H1 (cell line): ENCODE data around the gene FLNA.

Source experiments
- CREB1 ChIP-seq: IDR thresholded peaks from 2 replicates; pipeline ENCODE4 v1.6.1; 2012; ENCODE audit warnings: inconsistent platforms
- EGR1 ChIP-seq: IDR thresholded peaks from 2 replicates; pipeline ENCODE4 v1.6.1; 2011; ENCODE audit warnings: low read depth, low read length, borderline replicate concordance
- EP300 ChIP-seq, 2 experiments: IDR thresholded peaks; 1 replicate in 1 of 2; 2 replicates in 1 of 2; pipeline ENCODE4 v1.6.1; 2011 to 2012; ENCODE audit warnings: low read depth in 2 of 2, low read length in 2 of 2, mild to moderate bottlenecking in 2 of 2, borderline replicate concordance in 1 of 2, inconsistent platforms in 1 of 2, moderate library complexity in 1 of 2
- EZH2 ChIP-seq: fragments of 200-600 bp; sonication (generic); IDR thresholded peaks from 2 replicates; pipeline ENCODE4 v1.7.1; 2012; ENCODE audit warnings: low read depth, mild to moderate bottlenecking, moderate library complexity, low read length, inconsistent platforms; ENCODE audit not compliant: severe bottlenecking
- HDAC2 ChIP-seq, 2 experiments: fragments of 300-600 bp in 1 of 2; sonication (generic) in 1 of 2; IDR thresholded peaks; 2 replicates each; pipeline ENCODE4 v1.6.1; 2011 to 2012; ENCODE audit warnings: low read depth in 2 of 2, low read length in 2 of 2, mild to moderate bottlenecking in 2 of 2, moderate library complexity in 2 of 2, borderline replicate concordance in 1 of 2, inconsistent platforms in 1 of 2
- POLR2A ChIP-seq, 2 experiments: IDR thresholded peaks; 1 replicate in 1 of 2; 2 replicates in 1 of 2; pipeline ENCODE4 v1.6.1; 2011; ENCODE audit warnings: low read depth in 2 of 2, low read length in 2 of 2, mild to moderate bottlenecking in 2 of 2; ENCODE audit errors: control extremely low read depth in 1 of 2
- POLR2AphosphoS5 ChIP-seq: IDR thresholded peaks from 2 replicates; pipeline ENCODE4 v1.6.1; 2011; ENCODE audit warnings: low read depth, low read length
- RAD21 ChIP-seq, 2 experiments: IDR thresholded peaks in 1 of 2; conservative IDR thresholded peaks in 1 of 2; 2 replicates each; pipeline ENCODE4 v1.6.1; 2011; ENCODE audit warnings: low read depth in 2 of 2, low read length in 2 of 2, improper control_type of control experiment in 1 of 2, inconsistent platforms in 1 of 2, mild to moderate bottlenecking in 1 of 2, moderate library complexity in 1 of 2
- SIN3A ChIP-seq, 2 experiments: IDR thresholded peaks in 1 of 2; conservative IDR thresholded peaks in 1 of 2; 2 replicates each; pipeline ENCODE4 v1.6.1; 2011 to 2012; ENCODE audit warnings: low read length in 2 of 2, improper control_type of control experiment in 1 of 2, low read depth in 1 of 2, mild to moderate bottlenecking in 1 of 2
- SP1 ChIP-seq: IDR thresholded peaks from 2 replicates; pipeline ENCODE4 v1.6.1; 2011; ENCODE audit warnings: low read depth, low read length
- TEAD4 ChIP-seq: IDR thresholded peaks from 2 replicates; pipeline ENCODE4 v1.6.1; 2012; ENCODE audit warnings: low read depth, low read length, inconsistent platforms, mixed read lengths
- ZNF274 ChIP-seq: IDR thresholded peaks from 2 replicates; pipeline ENCODE4 v1.7.0; 2012; ENCODE audit warnings: low read length, borderline replicate concordance; ENCODE audit errors: extremely low read depth
- TF ChIP-seq, protein P1 (sequence below), 3 experiments: IDR thresholded peaks; 1 replicate in 2 of 3; 2 replicates in 1 of 3; pipeline versions ENCODE4 v1.5.1 to v1.6.1; 2011; ENCODE audit warnings: low read length in 3 of 3, mild to moderate bottlenecking in 3 of 3, inconsistent platforms in 2 of 3, low read depth in 1 of 3, moderate library complexity in 1 of 3; ENCODE audit not compliant: insufficient read depth in 1 of 3; ENCODE audit errors: control extremely low read depth in 1 of 3
- TF ChIP-seq, protein P2 (sequence below): IDR thresholded peaks from 2 replicates; pipeline ENCODE4 v1.6.1; 2011; ENCODE audit warnings: low read depth, mild to moderate bottlenecking, low read length; ENCODE audit not compliant: insufficient read depth

DNA sequence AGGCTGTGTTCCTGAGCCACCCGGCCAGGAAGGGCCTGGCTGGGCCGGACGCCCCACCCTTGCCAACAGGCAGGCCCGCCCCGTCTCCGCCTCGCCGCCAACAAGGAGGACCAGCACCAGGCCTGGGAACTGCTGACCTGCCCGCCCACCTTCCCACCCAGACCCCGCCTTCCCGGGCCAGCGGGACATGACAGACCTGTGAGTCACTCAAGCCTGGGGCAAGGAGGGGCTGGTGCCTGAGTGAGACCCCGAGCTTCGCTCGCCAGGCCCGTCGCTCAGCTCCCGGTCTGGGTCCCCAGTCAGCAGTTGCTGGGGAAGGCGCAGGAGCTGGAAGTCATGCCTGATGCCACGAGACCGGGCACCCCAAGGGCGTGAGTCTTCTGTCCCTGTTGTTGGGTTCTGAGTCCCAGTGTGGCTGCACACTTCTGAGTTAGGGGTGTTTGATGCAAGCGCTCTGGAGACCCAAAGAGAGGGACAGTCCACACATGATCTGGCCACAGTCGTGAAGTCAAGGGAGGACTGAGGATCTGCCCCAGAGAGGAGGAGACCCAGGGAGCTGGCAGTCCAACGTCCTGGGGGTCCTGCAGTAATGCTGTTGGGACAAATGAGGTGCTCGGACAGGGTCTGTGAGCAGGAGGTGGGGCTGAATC lies 34.9 kb upstream of the FLNA start, which contains the start of gene DNASE1L1:
- TF ChIP-seq, protein P1, sequence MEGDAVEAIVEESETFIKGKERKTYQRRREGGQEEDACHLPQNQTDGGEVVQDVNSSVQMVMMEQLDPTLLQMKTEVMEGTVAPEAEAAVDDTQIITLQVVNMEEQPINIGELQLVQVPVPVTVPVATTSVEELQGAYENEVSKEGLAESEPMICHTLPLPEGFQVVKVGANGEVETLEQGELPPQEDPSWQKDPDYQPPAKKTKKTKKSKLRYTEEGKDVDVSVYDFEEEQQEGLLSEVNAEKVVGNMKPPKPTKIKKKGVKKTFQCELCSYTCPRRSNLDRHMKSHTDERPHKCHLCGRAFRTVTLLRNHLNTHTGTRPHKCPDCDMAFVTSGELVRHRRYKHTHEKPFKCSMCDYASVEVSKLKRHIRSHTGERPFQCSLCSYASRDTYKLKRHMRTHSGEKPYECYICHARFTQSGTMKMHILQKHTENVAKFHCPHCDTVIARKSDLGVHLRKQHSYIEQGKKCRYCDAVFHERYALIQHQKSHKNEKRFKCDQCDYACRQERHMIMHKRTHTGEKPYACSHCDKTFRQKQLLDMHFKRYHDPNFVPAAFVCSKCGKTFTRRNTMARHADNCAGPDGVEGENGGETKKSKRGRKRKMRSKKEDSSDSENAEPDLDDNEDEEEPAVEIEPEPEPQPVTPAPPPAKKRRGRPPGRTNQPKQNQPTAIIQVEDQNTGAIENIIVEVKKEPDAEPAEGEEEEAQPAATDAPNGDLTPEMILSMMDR (IDR thresholded peaks at IDR 0.05; ENCODE audit: control extremely low read depth in 1 of 3, insufficient read depth in 1 of 3, low read depth in 1 of 3, low read length in 3 of 3), result no peak
- TF ChIP-seq SIN3A (conservative IDR thresholded peaks at IDR 0.05 in 1 of 2, IDR thresholded peaks at IDR 0.05 in 1 of 2; ENCODE audit: low read depth in 1 of 2, low read length in 2 of 2) (peak in 1 of 2 experiments; percentile 59; a peak in 1 of 4 replicates), POLR2AphosphoS5 (no peak), EZH2 (no peak), CREB1 (no peak), POLR2A (IDR thresholded peaks at IDR 0.05; ENCODE audit: control extremely low read depth in 1 of 2, low read depth in 2 of 2, low read length in 2 of 2) (no peak), HDAC2 (IDR thresholded peaks at IDR 0.05; ENCODE audit: borderline replicate concordance in 1 of 2, low read depth in 2 of 2, low read length in 2 of 2) (no peak), RAD21 (IDR thresholded peaks at IDR 0.05 in 1 of 2, conservative IDR thresholded peaks at IDR 0.05 in 1 of 2; ENCODE audit: low read depth in 2 of 2, low read length in 2 of 2) (no peak), SP1 (no peak), EGR1 (no peak), TEAD4 (no peak), ZNF274 (no peak), EP300 (IDR thresholded peaks at IDR 0.05; ENCODE audit: borderline replicate concordance in 1 of 2, low read depth in 2 of 2, low read length in 2 of 2) (no peak)
- TF ChIP-seq, protein P2, sequence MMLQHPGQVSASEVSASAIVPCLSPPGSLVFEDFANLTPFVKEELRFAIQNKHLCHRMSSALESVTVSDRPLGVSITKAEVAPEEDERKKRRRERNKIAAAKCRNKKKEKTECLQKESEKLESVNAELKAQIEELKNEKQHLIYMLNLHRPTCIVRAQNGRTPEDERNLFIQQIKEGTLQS, result no peak
